ENCODE measurements around the gene CCDC134. TPM values are rescaled to one million over a fixed set of nuclear protein-coding genes. Genes with fewer than 3 reads are reported as not detected.

CCDC134 gene
- total and polyA plus RNA-seq, 7 donors: 2.2 to 7.8 (median 4.9) TPM

DNA sequence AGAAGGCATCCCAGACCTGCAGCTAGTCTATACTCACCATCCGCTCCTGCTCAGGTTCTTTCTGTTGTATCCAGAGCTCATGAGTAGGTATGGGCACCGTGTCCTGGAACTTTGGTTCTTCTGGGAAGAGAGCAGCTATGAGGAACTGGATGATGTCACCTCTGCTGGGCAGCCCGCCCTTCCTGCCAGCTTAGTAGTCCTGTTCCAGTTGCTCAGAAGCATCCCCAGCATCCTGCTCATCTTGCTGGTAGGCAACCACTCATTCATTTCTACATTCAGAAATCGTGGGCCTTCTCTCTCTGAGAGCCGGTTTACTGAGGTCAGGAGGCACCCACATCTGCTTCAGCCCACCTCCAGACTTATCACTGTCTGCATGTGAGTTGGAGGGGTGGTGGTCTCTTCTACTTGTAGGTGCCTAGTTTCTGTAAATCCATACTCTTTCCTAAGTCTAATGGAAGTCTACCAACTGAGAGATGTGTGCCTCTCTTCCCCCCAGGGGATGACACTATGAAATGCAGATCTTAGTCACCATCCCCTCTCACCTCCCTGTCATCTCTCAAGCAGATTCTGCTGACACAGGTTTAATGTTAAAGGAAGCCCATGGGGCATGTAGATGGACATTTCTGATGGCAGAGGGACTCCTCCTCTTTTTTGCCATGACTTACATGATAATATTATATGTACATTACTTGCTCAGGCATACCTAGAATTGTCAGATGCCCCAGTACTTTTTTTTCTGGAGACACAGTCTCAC lies 29.6 kb upstream of the CCDC134 start:
- ATAC-seq (no peak), DNase-seq (no peak)
- intact Hi-C loops (cut with DNase I): no loop called here
- no peak overlapping the region for H3K27ac ChIP-seq
- no peaks in the 10 kb centered on the region for H3K36me3 ChIP-seq (ENCODE audit: insufficient read depth in 1 of 2, low read depth in 1 of 2)
- TF ChIP-seq CTCF (IDR thresholded peaks at IDR 0.05): no peak
- H3K27me3 ChIP-seq (ENCODE audit: insufficient read depth in 3 of 3, low read length in 2 of 3): no peaks in the 10 kb centered on the region
- H3K9me3 ChIP-seq: no peaks in the 10 kb centered on the region
- no peak overlapping the region for H3K4me3 ChIP-seq
- WGBS, 3 donors: 75 to 81% (median 76%) methylated on average over 5 of the region's 5 CpGs
- H3K4me1 ChIP-seq: no peaks in the 10 kb centered on the region

DNA sequence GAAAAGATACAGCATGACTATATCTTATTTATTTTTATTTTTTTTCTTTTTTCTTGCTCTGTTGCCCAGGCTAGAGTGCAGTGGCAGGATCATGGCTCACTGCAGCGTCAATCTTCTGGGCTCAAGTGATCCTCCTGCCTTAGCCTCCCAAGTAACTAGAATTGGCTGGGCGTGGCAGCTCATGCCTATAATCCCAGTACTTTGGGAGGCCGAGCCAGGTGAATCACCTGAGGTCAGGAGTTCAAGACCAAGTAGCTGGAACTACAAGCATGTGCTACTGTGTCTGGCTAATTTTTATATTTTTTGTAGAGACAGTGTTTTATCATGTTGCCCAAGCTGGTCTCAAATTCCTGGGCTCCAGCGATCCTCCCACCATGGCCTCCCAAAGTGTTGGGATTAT lies 28.3 kb upstream of the CCDC134 start:
- H3K4me3 ChIP-seq: no peak overlapping the region
- ATAC-seq (no peak), DNase-seq (no peak)
- intact Hi-C loops (cut with DNase I): no loop called here
- H3K36me3 ChIP-seq (ENCODE audit: insufficient read depth in 1 of 2, low read depth in 1 of 2): no peaks in the 10 kb centered on the region
- WGBS, 3 donors: 91 to 95% (median 93%) methylated on average over 4 of the region's 4 CpGs
- H3K9me3 ChIP-seq: no peaks in the 10 kb centered on the region
- no peak for TF ChIP-seq CTCF (IDR thresholded peaks at IDR 0.05)
- no peaks in the 10 kb centered on the region for H3K27me3 ChIP-seq (ENCODE audit: insufficient read depth in 3 of 3, low read length in 2 of 3)
- H3K27ac ChIP-seq: no peak overlapping the region
- no peaks in the 10 kb centered on the region for H3K4me1 ChIP-seq

- TF ChIP-seq CTCF (IDR thresholded peaks at IDR 0.05): no peak
- Histone ChIP-seq H3K27me3 (ENCODE audit: insufficient read depth in 3 of 3, low read length in 2 of 3) (no peaks in the 10 kb centered on the region), H3K36me3 (ENCODE audit: insufficient read depth in 1 of 2, low read depth in 1 of 2) (no peaks in the 10 kb centered on the region), H3K4me1 (no peaks in the 10 kb centered on the region), H3K27ac (no peak overlapping the region), H3K9me3 (no peaks in the 10 kb centered on the region), H3K4me3 (no peak overlapping the region)
- no peak for ATAC-seq
- intact Hi-C loops (cut with DNase I): no loop called here
- no peak for DNase-seq
Measured at GRCh38 chr22:41772645-41773044, 27.8 kb upstream of the CCDC134 start.

DNA sequence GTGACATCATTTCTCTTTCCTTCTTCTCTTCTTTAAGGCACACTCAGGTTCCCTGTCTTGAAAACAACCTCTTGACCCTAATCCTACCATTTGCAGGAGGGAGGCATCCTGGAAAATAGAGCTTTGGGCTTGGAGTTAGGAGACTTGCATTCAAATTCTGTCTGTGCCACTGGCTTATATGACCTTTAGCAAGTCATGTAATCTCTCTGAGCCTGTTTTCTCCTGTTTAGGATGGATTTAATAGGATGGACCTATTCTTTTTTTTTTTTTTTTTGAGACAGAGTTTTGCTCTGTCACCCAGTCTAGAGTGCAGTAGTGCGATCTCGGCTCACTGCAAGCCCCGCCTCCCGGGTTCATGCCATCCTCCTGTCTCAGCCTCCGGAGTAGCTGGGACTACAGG lies 25.1 kb upstream of the CCDC134 start:
- Histone ChIP-seq H3K4me3 (no peak overlapping the region), H3K27me3 (ENCODE audit: insufficient read depth in 3 of 3, low read length in 2 of 3) (no peaks in the 10 kb centered on the region), H3K9me3 (no peaks in the 10 kb centered on the region), H3K36me3 (ENCODE audit: insufficient read depth in 1 of 2, low read depth in 1 of 2) (no peaks in the 10 kb centered on the region), H3K4me1 (no peaks in the 10 kb centered on the region), H3K27ac (no peak overlapping the region)
- 81 to 88% (median 86%) methylated on average over 5 of the region's 5 CpGs for WGBS, 3 donors
- no peak for ATAC-seq
- intact Hi-C loops (cut with DNase I): no loop called here
- TF ChIP-seq CTCF (IDR thresholded peaks at IDR 0.05): no peak
- DNase-seq: no peak

GRCh38 chr22:41775976-41776375 lies 24.5 kb upstream of the CCDC134 start:
- no peak overlapping the region for H3K4me3 ChIP-seq
- intact Hi-C loops (cut with DNase I): no loop called here
- no peak overlapping the region for H3K27ac ChIP-seq
- ATAC-seq: no peak
- WGBS, 3 donors: 56 to 72% (median 61%) methylated on average over 4 of the region's 4 CpGs
- H3K4me1 ChIP-seq: no peaks in the 10 kb centered on the region
- TF ChIP-seq CTCF (IDR thresholded peaks at IDR 0.05): no peak
- no peaks in the 10 kb centered on the region for H3K27me3 ChIP-seq (ENCODE audit: insufficient read depth in 3 of 3, low read length in 2 of 3)
- H3K36me3 ChIP-seq (ENCODE audit: insufficient read depth in 1 of 2, low read depth in 1 of 2): no peaks in the 10 kb centered on the region
- H3K9me3 ChIP-seq: no peaks in the 10 kb centered on the region
- DNase-seq: no peak
